HG03025 (cell line): ENCODE data around the gene CCDC40.
"Not testable (repeated sequence)": the region's sequence is repeated elsewhere in the genome, so short reads cannot be mapped to it uniquely, and the experiment has no call there.

ENCODE experiments used
- ATAC-seq: cut with Tn5 transposase; IDR thresholded peaks from one replicate; pipeline ENCODE4 v1.9.1; 2021; ENCODE audit warnings: mild to moderate bottlenecking, moderate library complexity; ENCODE audit not compliant: unreplicated experiment, low FRiP score

The CCDC40 gene

DNA sequence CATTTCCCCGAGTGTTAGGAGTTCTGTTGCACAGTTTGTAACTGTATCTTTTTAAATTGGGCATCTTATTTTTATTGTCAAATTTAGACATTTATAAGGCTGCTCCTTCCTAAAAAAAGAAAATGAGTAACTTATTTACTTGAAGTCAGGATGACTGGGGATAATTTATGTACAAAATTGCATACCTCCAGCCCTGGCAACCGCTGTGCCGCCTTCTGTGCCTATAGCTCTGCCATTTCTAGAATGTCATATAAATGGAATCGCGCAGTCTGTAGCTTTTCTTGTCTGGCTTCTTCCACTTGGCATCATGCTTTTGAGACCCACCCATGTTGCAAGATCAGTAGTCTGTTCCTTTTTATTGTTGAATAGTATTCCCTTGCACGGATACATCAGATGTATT, 36.0 kb downstream of the CCDC40 start:
- no peak for ATAC-seq

DNA sequence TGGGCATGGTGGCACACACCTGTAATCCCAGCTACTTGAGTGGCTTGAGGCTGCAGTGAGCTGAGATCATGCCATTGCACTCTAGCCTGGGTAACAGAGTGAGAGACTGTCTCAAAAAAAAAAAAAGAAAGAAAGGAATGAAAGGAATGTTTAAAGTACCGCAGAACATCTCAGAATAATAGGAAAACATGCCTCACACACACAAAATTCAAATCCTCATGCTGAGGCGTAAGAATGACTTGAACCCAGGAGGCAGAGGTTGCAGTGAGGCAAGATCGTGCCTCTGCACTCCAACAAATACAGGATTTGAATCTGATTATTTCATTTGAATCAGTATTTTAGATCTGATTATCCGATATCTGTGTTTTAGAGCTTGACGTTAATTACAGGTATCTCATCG, 43.6 kb downstream of the CCDC40 start:
- ATAC-seq = no peak

DNA sequence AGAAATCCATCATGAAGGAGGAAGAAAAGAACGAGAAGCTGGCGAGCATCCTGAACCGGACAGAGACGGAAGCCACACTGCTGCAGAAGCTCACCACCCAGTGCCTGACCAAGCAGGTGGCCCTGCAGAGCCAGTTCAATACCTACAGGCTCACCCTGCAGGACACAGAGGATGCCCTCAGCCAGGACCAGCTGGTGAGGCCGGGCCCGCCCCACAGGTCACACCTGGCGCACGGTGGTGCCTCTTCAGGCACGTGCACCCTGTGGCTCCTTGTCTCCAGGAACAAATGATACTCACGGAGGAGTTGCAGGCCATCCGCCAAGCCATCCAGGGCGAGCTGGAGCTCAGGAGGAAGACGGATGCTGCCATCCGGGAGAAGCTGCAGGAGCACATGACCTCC, 45.2 kb downstream of the CCDC40 start:
- no peak for ATAC-seq

DNA sequence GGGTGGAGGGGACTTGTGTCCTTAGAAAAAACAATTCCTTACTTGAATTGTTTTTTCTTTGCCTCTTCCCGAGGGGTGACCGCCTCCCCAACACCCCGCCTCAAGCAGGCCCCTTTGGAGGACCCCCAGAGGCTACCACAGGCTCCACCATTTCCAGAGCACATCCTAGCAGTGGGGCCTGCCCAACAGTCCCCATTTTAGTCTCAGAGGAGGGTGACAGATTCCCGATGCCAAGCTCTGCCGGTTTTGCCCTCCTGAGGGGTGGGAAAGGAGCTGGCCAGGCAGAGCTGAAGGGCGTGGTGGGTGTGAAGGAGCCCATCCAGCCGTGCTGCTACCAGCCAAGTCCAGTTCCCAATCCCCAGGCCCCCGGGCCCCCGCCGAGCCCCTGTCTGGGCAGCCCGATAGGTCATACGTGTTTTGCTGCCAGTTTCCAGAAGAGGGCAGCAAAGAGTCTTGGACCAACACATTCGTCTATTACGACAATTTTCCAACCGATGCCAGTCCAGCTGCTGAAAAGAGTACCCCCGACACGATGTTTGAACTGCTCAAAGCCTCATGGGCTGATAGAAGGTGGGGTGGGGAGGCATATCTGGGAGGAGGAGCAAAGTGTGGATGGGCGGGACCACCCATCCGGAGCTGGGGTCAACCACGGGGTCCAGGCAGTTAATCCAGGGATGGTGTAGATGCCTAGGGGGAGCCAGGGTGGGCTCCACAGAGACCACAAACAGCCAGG, 46.1 kb downstream of the CCDC40 start:
- no peak for ATAC-seq

DNA sequence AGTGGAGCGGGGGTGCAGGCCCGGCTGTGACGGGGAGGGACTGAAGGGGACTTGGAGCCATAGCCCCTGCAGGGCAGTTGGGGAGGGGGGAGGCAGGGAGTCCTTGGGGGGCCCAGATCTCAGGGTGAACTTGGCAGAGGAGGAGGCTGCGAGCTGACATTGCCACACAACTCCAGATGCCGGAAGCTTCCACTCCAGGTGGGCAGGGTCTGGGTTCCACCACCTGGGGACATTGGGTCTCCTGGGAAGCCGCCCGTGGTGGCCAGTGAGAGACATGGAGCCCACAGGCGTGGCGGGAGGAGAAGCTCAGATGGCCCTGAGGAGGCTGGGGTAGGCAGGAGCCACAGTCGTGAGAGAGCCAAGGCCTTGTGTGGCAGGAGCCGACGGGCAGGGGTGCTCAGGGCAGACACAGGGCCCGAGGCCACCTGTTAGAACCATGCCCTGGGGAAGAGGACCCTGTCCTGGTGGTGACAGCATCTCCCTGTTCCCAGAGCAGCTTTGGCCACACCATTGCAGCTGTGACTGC, 46.8 kb downstream of the CCDC40 start:
- ATAC-seq = no peak

DNA sequence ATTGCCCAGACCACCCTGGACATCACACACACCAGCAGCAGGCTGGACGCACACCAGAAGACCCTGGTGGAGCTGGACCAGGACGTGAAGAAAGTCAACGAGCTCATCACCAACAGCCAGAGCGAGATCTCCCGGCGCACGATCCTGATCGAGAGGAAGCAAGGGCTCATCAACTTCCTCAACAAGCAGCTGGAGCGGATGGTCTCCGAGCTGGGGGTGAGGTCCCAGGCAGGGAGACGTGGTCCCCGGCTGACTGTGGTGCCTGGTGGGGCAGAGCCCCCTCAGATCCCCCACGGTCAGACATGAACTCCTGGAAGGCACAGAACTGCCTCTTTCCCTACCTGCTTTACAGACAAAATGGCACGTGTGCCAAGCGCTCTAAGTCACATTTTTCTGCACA, 48.3 kb downstream of the CCDC40 start:
- ATAC-seq = no peak

DNA sequence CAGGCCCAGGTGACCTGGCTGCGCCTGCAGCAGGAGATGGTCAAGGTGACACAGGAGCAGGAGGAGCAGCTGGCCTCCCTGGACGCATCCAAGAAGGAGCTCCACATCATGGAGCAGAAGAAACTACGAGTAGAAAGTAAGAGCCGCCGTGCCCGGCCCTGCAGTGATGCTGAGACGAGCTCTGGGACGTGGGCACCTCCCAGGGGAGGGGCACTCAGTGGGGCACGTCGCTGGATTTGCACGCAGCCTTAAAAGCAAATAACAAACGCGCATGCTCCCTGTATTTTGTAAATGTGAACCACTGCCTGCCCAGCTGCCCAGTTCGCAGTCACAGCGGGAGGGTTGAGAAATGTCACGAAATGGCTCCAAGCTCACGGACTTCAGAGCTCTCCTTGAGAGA, 49.6 kb downstream of the CCDC40 start:
- no peak for ATAC-seq

DNA sequence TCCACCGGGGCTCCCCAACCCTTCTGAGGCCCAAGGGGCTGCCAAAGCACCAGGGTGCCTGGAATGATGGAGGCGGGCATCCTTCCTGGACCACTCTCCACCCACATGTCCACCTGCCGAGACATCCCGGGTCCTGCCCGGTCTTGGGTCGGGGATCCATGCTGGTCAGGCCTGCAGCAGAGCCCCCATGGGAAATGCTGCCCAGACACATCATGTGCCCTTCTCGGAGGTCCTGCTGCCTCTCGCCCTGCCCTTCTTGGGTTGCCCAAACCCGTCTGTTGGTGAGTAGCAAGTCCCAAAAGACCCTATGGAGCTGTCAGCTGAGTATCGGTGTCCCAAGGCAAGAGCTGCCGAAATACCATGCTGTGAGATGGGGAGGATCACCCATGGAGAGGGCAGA, 50.2 kb downstream of the CCDC40 start:
- no peak for ATAC-seq

DNA sequence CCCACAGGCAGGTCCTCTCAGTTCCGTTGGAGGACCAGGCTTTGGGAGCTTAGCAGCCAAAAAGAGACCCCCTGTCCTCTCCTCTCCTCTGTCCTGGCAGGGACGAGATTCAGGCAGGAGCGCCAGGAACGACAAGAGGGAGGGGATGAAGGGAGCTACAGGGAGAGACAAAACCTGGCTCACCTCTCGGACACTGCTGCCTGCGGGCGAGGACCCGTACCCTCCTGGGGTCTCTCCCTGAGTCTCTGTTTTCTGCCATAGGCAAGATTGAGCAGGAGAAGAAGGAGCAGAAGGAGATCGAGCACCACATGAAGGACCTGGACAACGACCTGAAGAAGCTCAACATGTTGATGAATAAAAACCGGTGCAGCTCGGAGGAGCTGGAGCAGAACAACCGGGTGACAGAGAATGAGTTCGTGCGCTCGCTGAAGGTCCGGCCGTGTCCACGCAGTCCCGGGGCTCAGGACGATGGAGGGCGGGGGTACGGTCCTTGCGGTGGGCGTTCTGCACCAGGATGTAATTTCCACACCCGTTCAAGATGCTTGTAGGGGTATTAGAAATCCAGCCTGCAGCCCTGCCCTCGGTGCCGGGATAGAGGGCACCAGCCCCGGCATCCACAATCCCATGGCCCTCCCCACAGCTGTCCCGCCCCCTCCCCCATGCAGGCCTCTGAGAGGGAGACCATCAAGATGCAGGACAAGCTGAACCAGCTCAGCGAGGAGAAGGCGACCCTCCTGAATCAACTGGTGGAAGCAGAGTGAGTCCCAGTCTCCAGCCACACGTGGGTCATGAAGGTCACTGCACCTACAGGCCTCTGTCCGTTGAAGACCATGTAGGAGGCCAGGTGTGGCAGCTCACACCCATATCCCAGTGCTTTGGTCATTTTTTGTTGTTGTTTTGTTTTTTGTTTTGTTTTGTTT, 51.2 kb downstream of the CCDC40 start:
- ATAC-seq = no peak

DNA sequence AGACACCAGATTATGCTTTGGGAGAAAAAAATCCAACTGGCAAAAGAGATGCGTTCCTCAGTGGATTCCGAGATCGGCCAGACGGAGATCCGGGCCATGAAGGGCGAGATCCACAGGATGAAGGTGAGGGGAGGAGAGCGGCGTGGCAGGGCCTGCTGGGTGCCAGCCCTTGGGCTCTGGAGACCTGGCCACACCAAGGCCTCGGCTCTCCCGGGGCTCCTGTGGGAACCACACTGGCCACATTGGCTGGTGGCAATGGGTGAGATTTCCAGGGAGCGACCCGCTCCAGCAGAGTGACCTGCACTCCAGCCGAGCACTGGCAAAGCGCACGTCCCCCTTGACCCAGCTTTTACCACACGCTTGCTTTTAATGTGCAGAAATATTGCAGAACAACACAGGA, 53.3 kb downstream of the CCDC40 start:
- no peak for ATAC-seq

DNA sequence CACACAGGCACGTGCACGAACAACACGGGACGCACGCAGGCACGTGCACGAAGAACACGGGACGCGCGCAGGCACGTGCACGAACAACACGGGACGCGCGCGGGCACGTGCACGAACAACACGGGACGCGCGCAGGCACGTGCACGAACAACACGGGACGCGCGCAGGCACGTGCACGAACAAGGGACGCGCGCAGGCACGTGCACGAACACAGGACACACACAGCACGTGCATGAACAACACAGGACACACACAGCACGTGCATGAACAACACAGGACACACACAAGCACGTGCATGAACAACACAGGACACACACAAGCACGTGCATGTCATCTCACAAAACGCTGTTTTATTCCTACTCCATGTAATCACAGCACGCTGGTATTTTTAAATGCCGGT, 53.7 kb downstream of the CCDC40 start:
- not testable (repeated sequence) for ATAC-seq

DNA sequence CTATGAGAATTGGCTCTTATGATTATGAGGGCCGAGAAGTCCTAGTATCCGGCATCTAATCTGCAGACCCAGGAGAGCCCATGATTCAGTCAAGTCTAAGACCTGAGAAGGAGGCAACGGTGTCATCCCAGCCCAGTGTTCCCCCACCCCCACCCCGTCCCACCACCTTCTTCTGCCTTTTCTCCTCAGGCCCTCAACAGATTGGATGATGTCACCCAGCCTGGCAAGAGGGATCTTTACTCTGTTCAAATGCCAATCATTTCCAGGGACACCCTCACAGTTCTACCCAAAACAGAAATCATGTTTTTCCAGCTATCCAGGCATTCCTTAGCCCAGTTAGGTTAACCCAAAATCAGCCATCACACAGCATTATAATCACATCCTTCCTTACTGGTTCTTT, 54.9 kb downstream of the CCDC40 start:
- ATAC-seq = no peak

DNA sequence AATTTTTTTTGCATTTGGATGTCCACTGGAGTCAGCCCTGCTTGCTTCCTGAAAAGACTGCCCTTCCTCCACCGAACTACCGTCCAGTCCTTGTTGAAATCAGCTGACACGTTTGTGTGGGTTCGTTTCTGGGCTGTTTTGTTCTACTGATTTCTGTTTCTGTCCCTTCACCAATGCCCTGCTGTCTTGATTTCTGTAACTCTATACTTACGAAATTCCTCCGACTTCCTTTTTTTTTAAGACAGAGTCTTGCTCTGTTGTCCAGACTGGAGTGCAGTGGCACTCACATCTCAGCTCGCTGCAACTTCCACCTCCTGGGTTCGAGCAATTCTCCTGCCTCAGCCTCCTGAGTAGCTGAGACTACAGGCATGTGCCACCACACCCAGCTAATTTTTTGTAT, 56.5 kb downstream of the CCDC40 start:
- ATAC-seq = no peak

DNA sequence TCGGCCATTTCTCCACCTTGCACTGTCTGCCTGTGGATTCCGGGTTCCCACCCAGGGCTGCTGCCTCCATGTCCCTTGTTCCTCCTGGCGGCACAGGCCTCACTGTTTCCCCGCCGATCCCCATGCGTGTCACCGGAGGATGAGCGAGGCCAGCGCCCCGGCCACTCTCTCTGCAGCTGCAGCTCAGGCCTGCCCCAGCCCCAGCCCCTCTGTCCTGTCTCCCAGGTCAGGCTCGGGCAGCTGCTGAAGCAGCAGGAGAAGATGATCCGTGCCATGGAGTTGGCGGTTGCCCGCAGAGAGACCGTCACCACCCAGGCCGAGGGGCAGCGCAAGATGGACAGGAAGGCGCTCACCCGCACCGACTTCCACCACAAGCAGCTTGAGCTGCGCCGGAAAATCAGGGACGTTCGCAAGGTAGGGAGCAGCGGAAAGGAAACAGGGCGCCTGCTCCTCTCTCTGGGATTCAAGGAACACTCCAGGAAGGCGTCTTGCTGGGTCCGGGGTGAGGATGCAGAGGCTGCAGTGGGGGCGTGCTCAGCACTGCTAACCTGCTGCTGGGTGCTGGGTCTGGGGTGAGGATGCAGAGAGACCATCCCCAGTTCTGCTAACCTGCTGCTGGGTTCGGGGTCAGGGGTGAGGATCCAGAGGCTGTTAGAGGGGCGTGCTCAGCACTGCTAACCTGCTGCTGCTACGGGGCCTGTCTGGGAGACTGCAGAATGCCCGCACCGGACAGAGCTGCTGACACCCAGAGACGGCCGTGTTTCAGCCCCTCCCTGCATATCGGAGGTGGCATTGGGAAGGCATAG, 58.8 kb downstream of the CCDC40 start:
- no peak for ATAC-seq

DNA sequence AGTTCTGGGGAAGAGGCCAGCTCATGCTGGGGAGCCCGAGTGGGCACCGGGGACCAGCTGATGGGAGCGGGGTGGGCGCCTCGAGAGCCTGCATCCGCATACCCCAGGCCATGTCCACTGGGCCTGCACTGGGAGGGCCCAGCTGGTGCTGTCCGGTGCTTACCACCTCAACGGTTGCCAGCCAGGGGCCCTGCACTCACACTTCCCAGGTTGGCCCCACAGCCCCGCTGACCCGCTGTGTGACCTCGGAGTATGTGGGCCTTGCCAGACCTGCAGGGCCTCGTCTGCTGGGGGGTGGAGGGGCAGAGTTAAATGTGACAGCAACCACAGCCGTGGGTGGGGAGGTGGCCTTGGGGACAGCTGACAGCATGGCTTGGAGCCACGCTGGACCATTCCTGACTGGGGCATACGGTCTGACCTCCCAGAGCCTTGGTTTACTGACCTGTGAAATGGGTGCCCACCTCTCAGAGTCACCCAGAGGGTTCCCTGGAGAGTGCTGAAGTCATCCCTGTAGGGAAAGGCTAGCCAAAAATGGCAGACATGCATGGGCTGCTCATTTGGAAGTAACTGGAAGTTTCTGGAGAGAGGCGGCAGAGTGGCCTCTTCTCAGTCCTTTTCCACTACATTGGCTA, 59.5 kb downstream of the CCDC40 start:
- ATAC-seq = no peak

DNA sequence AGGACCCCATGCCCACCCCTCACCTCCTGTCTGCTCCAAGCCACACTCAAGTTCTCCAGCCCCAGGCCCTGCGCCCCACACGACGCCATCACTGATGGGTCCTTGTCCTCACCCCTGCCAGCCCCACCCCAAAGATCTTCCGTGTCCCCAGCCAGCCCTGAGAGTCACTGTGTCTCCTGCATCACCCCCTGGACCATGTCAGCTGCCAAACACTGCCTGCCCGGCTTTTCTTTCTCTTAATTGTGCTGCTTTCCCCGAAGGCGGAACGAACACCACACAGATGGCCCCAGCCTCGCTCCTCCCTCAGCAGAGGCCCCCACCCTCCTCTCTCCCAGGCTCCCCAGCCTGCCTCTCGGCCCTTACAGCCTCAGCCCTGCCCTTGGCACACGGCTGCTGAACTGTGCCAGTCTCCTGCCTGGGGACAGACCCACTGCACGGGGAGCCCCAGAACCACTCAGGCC, 60.1 kb downstream of the CCDC40 start:
- no peak for ATAC-seq

DNA sequence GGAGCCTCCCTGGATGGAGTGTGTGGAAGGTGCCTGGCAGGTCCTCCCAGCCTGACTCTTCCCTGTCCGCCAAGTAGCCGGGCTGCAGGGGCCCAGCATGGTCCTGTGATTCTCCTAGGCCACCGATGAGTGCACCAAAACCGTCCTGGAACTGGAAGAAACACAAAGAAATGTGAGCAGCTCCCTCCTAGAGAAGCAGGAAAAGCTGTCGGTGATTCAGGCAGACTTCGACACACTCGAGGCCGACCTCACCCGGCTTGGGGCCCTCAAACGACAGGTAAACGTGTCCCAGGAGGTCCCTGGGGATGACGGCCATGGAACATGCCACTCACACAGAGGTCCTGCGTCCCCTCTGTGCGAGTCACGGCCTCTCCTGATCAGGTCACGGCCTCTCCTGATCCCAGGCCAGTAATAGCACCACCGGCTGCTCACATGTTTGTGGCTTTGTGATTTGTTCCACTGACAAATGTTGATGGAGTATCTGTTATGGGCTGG, 60.7 kb downstream of the CCDC40 start:
- no peak for ATAC-seq

DNA sequence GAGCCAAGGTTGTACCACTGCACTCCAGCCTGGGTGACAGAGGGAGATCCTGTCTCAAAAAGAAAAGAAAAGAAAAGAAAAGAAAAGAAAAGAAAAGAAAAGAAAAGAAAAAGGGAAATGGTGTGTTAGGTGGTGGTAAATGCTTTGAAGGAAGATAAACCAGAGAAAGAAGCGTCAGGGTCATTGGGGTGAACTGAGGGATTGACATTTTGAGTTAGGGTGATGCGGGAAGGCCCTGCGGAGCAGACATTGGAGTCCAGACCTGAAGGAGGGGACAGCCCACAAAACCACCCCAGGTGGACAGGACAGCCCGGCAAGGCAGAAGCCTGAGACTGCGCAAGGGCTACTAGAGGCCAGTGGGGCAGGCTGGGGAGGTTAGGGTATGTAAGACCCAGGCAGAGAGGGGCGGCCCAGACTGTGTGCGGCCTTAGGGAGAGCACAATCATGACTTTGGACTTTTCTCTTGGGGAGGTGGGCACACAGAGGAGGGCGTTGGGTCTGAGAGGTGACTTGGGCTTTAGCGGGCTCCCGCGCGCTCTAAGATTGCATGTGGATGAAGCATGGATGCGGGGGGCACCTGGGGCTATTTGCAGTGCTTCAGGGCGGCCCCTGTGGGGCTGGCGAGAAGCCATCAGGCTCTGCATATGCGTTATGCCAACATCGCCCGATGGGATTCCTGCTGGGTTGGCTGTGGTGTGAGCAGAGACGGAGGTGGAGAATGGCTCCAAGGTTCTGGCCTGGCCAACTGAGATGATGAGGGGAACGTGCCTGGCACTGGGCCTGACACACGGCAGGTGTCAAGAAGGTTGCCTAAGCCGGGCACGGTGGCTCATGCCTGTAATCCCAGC, 61.6 kb downstream of the CCDC40 start:
- ATAC-seq = no peak
